H1 (cell line): ENCODE measurements around the gene FTL. TPM values are rescaled to one million over a fixed set of nuclear protein-coding genes. Genes with fewer than 3 reads are reported as not detected.

ENCODE experiments used
- CTCF ChIA-PET: fragments of 300-600 bp; sonication (Branson Sonifier 250); formaldehyde crosslinking; loops from one replicate; lab custom pipeline; 2021; ENCODE audit not compliant: partially characterized antibody; lab: Charles Lee
- POLR2A ChIA-PET: fragments of 300-600 bp; sonication (Branson Sonifier 250); formaldehyde crosslinking; loops from one replicate; lab custom pipeline; 2021; ENCODE audit warnings: inconsistent platforms; ENCODE audit not compliant: partially characterized antibody; lab: Charles Lee
- DNase-seq, 2 experiments: peaks; one replicate each; pipeline versions ENCODE4 v3.0.0 to v3.0.0-alpha.2; 2010 to 2022; ENCODE audit warnings: low spot score in 2 of 2, low read depth in 1 of 2, mixed read lengths in 1 of 2
- FAIRE-seq: peaks from 2 replicates; lab custom pipeline; 2011; peaks lifted over from hg19 to GRCh38; lab: Jason Lieb, UNC
- H2AFZ ChIP-seq: 2 replicates; pipeline ENCODE4 v1.8.1; 2012; ENCODE audit warnings: low read length, inconsistent platforms
- H2AK5ac ChIP-seq: 2 replicates; pipeline ENCODE4 v1.6.1; 2013; ENCODE audit warnings: low read depth, low read length
- H2BK120ac ChIP-seq: replicated peaks from 2 replicates; pipeline ENCODE3; 2013; ENCODE audit warnings: low read depth, low read length, inconsistent platforms
- H2BK12ac ChIP-seq: 2 replicates; pipeline ENCODE4 v1.6.1; 2013; ENCODE audit warnings: low read depth, low read length
- H2BK15ac ChIP-seq: 2 replicates; pipeline ENCODE4 v1.6.1; 2013; ENCODE audit warnings: low read length
- H2BK20ac ChIP-seq: 2 replicates; pipeline ENCODE4 v1.6.1; 2013; ENCODE audit warnings: low read length
- H2BK5ac ChIP-seq: 2 replicates; pipeline ENCODE4 v1.6.1; 2013; ENCODE audit warnings: low read depth, low read length
- H3K14ac ChIP-seq: 2 replicates; pipeline ENCODE4 v1.6.1; 2013; ENCODE audit warnings: inconsistent platforms; ENCODE audit not compliant: insufficient read length
- H3K18ac ChIP-seq: 2 replicates; pipeline ENCODE4 v1.6.1; 2013; ENCODE audit warnings: low read length; ENCODE audit errors: extremely low read depth
- H3K23ac ChIP-seq: 2 replicates; pipeline ENCODE4 v1.6.1; 2013; ENCODE audit warnings: inconsistent platforms; ENCODE audit not compliant: insufficient read length
- H3K23me2 ChIP-seq: 2 replicates; pipeline ENCODE4 v1.6.1; 2013; ENCODE audit warnings: low read depth, low read length
- H3K27ac ChIP-seq: 2 replicates; pipeline ENCODE4 v1.6.1; 2011; ENCODE audit warnings: low read depth, low read length, inconsistent platforms
- H3K27me3 ChIP-seq, 4 experiments: replicated peaks in 1 of 4; 1 replicate in 1 of 4; 2 replicates in 3 of 4; pipeline versions ENCODE4 v1.6.1 to v1.8.1; 2011 to 2013; ENCODE audit warnings: low read length in 3 of 4, mild to moderate bottlenecking in 3 of 4, inconsistent platforms in 2 of 4, mixed read lengths in 2 of 4, moderate library complexity in 1 of 4; ENCODE audit not compliant: control insufficient read depth in 3 of 4, insufficient read depth in 3 of 4; ENCODE audit errors: extremely low read depth in 1 of 4
- H3K36me3 ChIP-seq, 4 experiments: 2 replicates each; pipeline versions ENCODE4 v1.6.1 to v1.8.1; 2011 to 2013; ENCODE audit warnings: mild to moderate bottlenecking in 4 of 4, low read length in 3 of 4, moderate library complexity in 2 of 4, control low read depth in 1 of 4, inconsistent platforms in 1 of 4; ENCODE audit not compliant: insufficient read depth in 4 of 4, control insufficient read depth in 2 of 4
- H3K4ac ChIP-seq: replicated peaks from 2 replicates; pipeline ENCODE3; 2013; ENCODE audit warnings: low read length, low read depth, mixed read lengths, inconsistent platforms; ENCODE audit not compliant: insufficient read length
- H3K4me1 ChIP-seq, 4 experiments: replicated peaks in 1 of 4; 1 replicate in 1 of 4; 2 replicates in 3 of 4; pipeline versions ENCODE4 v1.6.1 to v1.8.1; 2011 to 2013; ENCODE audit warnings: low read length in 3 of 4, inconsistent platforms in 2 of 4, mixed read lengths in 1 of 4; ENCODE audit not compliant: insufficient read depth in 4 of 4, control insufficient read depth in 3 of 4
- H3K4me2 ChIP-seq, 2 experiments: 2 replicates each; pipeline versions ENCODE4 v1.6.1 to v1.8.1; 2011 to 2013; ENCODE audit warnings: low read depth in 2 of 2, low read length in 2 of 2, control low read depth in 1 of 2, inconsistent platforms in 1 of 2, mild to moderate bottlenecking in 1 of 2; ENCODE audit not compliant: insufficient read depth in 1 of 2
- H3K4me3 ChIP-seq, 4 experiments: fragments of 200-600, 300-600 bp in 1 of 4; sonication (generic), shearing (Covaris generic), sonication (Bioruptor Twin) in 1 of 4; 2 replicates each; pipeline versions ENCODE4 v1.5.1 to v1.8.1; 2011 to 2016; ENCODE audit warnings: low read length in 4 of 4, low read depth in 3 of 4, control low read depth in 2 of 4, inconsistent platforms in 2 of 4, mild to moderate bottlenecking in 2 of 4, mixed read lengths in 1 of 4, moderate library complexity in 1 of 4; ENCODE audit not compliant: insufficient read depth in 2 of 4; ENCODE audit errors: extremely low read depth in 1 of 4
- H3K56ac ChIP-seq: replicated peaks from 2 replicates; pipeline ENCODE3; 2013; ENCODE audit warnings: low read depth, mild to moderate bottlenecking, mixed read lengths, low read length, inconsistent platforms; ENCODE audit not compliant: insufficient read length
- H3K79me1 ChIP-seq: 2 replicates; pipeline ENCODE4 v1.6.1; 2013; ENCODE audit warnings: low read depth, low read length, control low read depth
- H3K79me2 ChIP-seq, 2 experiments: 2 replicates each; pipeline versions ENCODE4 v1.6.1 to v1.8.1; 2012 to 2013; ENCODE audit warnings: low read length in 2 of 2, mild to moderate bottlenecking in 2 of 2, inconsistent platforms in 1 of 2; ENCODE audit not compliant: insufficient read depth in 2 of 2, control insufficient read depth in 1 of 2
- H3K9ac ChIP-seq, 4 experiments: replicated peaks in 1 of 4; 1 replicate in 1 of 4; 2 replicates in 3 of 4; pipeline versions ENCODE4 v1.6.1 to v1.8.1; 2011 to 2013; ENCODE audit warnings: low read depth in 3 of 4, low read length in 3 of 4, control low read depth in 2 of 4, mild to moderate bottlenecking in 2 of 4, moderate library complexity in 2 of 4, inconsistent platforms in 1 of 4; ENCODE audit errors: extremely low read depth in 1 of 4
- H3K9me3 ChIP-seq, 2 experiments: 2 replicates each; pipeline versions ENCODE4 v1.6.1 to v1.8.1; 2012 to 2013; ENCODE audit warnings: mild to moderate bottlenecking in 2 of 2, moderate library complexity in 2 of 2, control low read depth in 1 of 2, inconsistent platforms in 1 of 2, low read depth in 1 of 2, low read length in 1 of 2, mixed read lengths in 1 of 2; ENCODE audit not compliant: insufficient read depth in 2 of 2
- H4K20me1 ChIP-seq, 2 experiments: replicated peaks in 1 of 2; 2 replicates each; pipeline versions ENCODE3 to v1.8.1; 2011 to 2013; ENCODE audit warnings: inconsistent platforms in 2 of 2, low read length in 2 of 2, mild to moderate bottlenecking in 1 of 2; ENCODE audit not compliant: insufficient read depth in 2 of 2, control insufficient read depth in 1 of 2
- H4K5ac ChIP-seq: 2 replicates; pipeline ENCODE4 v1.6.1; 2013; ENCODE audit warnings: low read length, low read depth, mixed read lengths, inconsistent platforms; ENCODE audit not compliant: insufficient read length
- H4K8ac ChIP-seq: 2 replicates; pipeline ENCODE4 v1.8.0; 2013; ENCODE audit warnings: mild to moderate bottlenecking, moderate library complexity, low read length, inconsistent platforms; ENCODE audit not compliant: insufficient read depth; ENCODE audit errors: extremely low read depth
- H4K91ac ChIP-seq: replicated peaks from 2 replicates; pipeline ENCODE3; 2013; ENCODE audit warnings: low read length, mixed read lengths, inconsistent platforms; ENCODE audit not compliant: insufficient read length
- ASH2L ChIP-seq: fragments of 200-600, 300-600 bp; sonication (generic); IDR thresholded peaks from one replicate; pipeline ENCODE4 v1.7.1; 2017; ENCODE audit warnings: low read length
- CBX5 ChIP-seq: fragments of 300-800, 300-1000 bp; sonication (generic); IDR thresholded peaks from 2 replicates; pipeline ENCODE4 v1.7.1; 2016; ENCODE audit warnings: antibody characterized with exemption, low read length, low read depth
- GABPA ChIP-seq: IDR thresholded peaks from 2 replicates; pipeline ENCODE4 v1.6.1; 2011; ENCODE audit warnings: mild to moderate bottlenecking, low read length, moderate library complexity, borderline replicate concordance; ENCODE audit not compliant: insufficient read depth
- GTF2F1 ChIP-seq: IDR thresholded peaks from 2 replicates; pipeline ENCODE4 v1.6.1; 2012; ENCODE audit warnings: low read depth, low read length, improper control_type of control experiment, borderline replicate concordance
- HDAC6 ChIP-seq: IDR thresholded peaks from one replicate; pipeline ENCODE4 v1.7.1; 2012; ENCODE audit warnings: low read depth, mild to moderate bottlenecking, inconsistent platforms, low read length, moderate library complexity
- POU5F1 ChIP-seq: IDR thresholded peaks from 2 replicates; pipeline ENCODE4 v1.6.1; 2011; ENCODE audit warnings: low read depth, mild to moderate bottlenecking, low read length, moderate library complexity
- RNF2 ChIP-seq: fragments of 200-900, 300-1000 bp; sonication (generic); IDR thresholded peaks from 2 replicates; pipeline ENCODE4 v1.7.1; 2016; ENCODE audit warnings: borderline replicate concordance, low read depth, mild to moderate bottlenecking, antibody characterized with exemption, low read length; ENCODE audit not compliant: poor library complexity, severe bottlenecking; ENCODE audit errors: missing control alignments
- SP1 ChIP-seq: IDR thresholded peaks from 2 replicates; pipeline ENCODE4 v1.6.1; 2011; ENCODE audit warnings: low read depth, low read length
- SUZ12 ChIP-seq: fragments of 200-600 bp; sonication (generic); IDR thresholded peaks from 2 replicates; pipeline ENCODE4 v1.6.1; 2012; ENCODE audit warnings: mild to moderate bottlenecking, inconsistent platforms, low read length, moderate library complexity, mixed read lengths
- TAF1 ChIP-seq: IDR thresholded peaks from 2 replicates; pipeline ENCODE4 v1.6.1; 2011; ENCODE audit warnings: mild to moderate bottlenecking, low read depth, low read length
- WGBS, 2 experiments: shearing (Covaris generic) in 1 of 2; methylation state at CpG; one replicate each; pipeline versions ENCODE4 v1.1.6 to v1.1.7; 2013 to 2015; ENCODE audit warnings: low lambda C conversion rate in 2 of 2, mixed read lengths in 2 of 2, inconsistent platforms in 1 of 2, low coverage in 1 of 2, missing lambda C conversion rate in 1 of 2; ENCODE audit not compliant: insufficient replicate concordance in 2 of 2, insufficient coverage in 1 of 2, insufficient read length in 1 of 2; ENCODE audit errors: extremely low coverage in 1 of 2, missing lambda C conversion rate in 1 of 2; 5-methylcytosine and 5-hydroxymethylcytosine counted together
- polyA plus RNA-seq, 7 experiments: library from polyadenylated mRNA; depleted of rRNA in 3 of 7; stranded (reverse) in 5 of 7; unstranded in 2 of 7; fragments of >200 nt in 5 of 7; fragments of 200-250 nt in 2 of 7; gene quantifications; 1 replicate in 5 of 7; 2 replicates in 1 of 7; 4 replicates in 1 of 7; pipeline versions ENCODE4 v1.2.1 to v1.2.3, GENCODE V29; 2011 to 2013; ENCODE audit warnings: missing spikeins in 2 of 7, mixed read lengths in 2 of 7
- total RNA-seq: library from RNA; stranded (reverse); fragmentation: NEBNext Ultra II Directional; extraction: Animal tissue kit (Norgen Biotek cat#: 25700); gene quantifications from 2 replicates; pipeline ENCODE4 v1.2.1, GENCODE V29; 2021

Gene FTL
- total and polyA plus RNA-seq, 2 of the 8 experiments (the other 6 are each of a cell fraction or from before 2014, with no cell fraction given), result 1,751 to 2,427 TPM

GRCh38 chr19:48963371-48964204, 1.5 kb upstream of the FTL start:
- H2AK5ac ChIP-seq, result peak overlapping the region; percentile 91
- H3K27ac ChIP-seq, result peak overlapping the region; percentile 76
- peak overlapping the region; percentile 67 for H2BK120ac ChIP-seq
- no peaks in the 10 kb centered on the region for H3K27me3 ChIP-seq
- peaks cover 4 to 17% (median 12%) of the 10 kb centered on the region in 4 experiments for H3K4me1 ChIP-seq
- H4K20me1 ChIP-seq, result peaks cover 3 to 19% of the 10 kb centered on the region in 2 experiments
- H3K4ac ChIP-seq, result peak overlapping the region; percentile 97
- no peak overlapping the region for H3K23ac ChIP-seq
- H3K79me2 ChIP-seq, result peaks cover 0 to 13% of the 10 kb centered on the region in 2 experiments; a peak in 2 of 4 replicates
- peak overlapping the region; percentile 92 for H3K56ac ChIP-seq
- peak overlapping the region; percentile 95 for H3K18ac ChIP-seq
- H2BK5ac ChIP-seq, result peak overlapping the region; percentile 94
- peak overlapping the region; percentile 24 to 59 (median 36) for H3K4me3 ChIP-seq
- no peak overlapping the region for H3K14ac ChIP-seq
- CTCF ChIA-PET, result interaction anchor here (0.6 to 1.9 kb wide), 7 partner anchors 8 to 1425 kb away, joined by 3 to 7 read pairs (median 6); partner anchors contain the start of gene RUVBL2
- H3K9me3 ChIP-seq, result no peaks in the 10 kb centered on the region
- POLR2A ChIA-PET, result interaction anchor here (0.6 to 5.4 kb wide), 45 partner anchors 9 to 543 kb away, joined by 3 to 56 read pairs (median 3); partner anchors contain the start of genes BAX, DHDH, GYS1 and NUCB1
- H2BK12ac ChIP-seq, result peak overlapping the region; percentile 84
- peak overlapping the region; percentile 67 to 99 for H3K4me2 ChIP-seq
- H4K91ac ChIP-seq, result peak overlapping the region; percentile 96
- H2AFZ ChIP-seq, result no peak overlapping the region
- peaks cover 17% of the 10 kb centered on the region; the same call in 1 of the 2 replicates for H3K23me2 ChIP-seq
- H2BK15ac ChIP-seq, result peak overlapping the region; percentile 74; the same call in 1 of the 2 replicates
- peak overlapping the region in 3 of 4 experiments; percentile 43 to 80 (median 60); a peak in 6 of 7 replicates for H3K9ac ChIP-seq
- FAIRE-seq (no peak), DNase-seq (peak; percentile 80 to 88)
- peak overlapping the region; percentile 90 for H4K5ac ChIP-seq
- no peak overlapping the region for H2BK20ac ChIP-seq
- H4K8ac ChIP-seq, result peak overlapping the region; percentile 89
- H3K79me1 ChIP-seq, result peaks cover 5% of the 10 kb centered on the region
- peaks cover 0 to 25% (median 12%) of the 10 kb centered on the region in 4 experiments; a peak in 5 of 8 replicates for H3K36me3 ChIP-seq
- WGBS, 2 experiments, result 11% methylated on average over 28 of the region's 28 CpGs; no CpG with 5 or more reads in 1 of the 2 experiments
- TF ChIP-seq GABPA, result no peak
- TF ChIP-seq GTF2F1, result 0 out of 2 replicates have a peak, but pooled peaks have one; percentile 47
- 0 out of 2 replicates have a peak, but pooled peaks have one; percentile 51 for TF ChIP-seq SP1
- no peak; the same call in 1 of the 2 replicates for TF ChIP-seq TAF1
- TF ChIP-seq HDAC6, result no peak
- TF ChIP-seq SUZ12, result no peak
- peak; percentile 58 for TF ChIP-seq ASH2L
- no peak for TF ChIP-seq POU5F1
- TF ChIP-seq RNF2, result no peak
- no peak for TF ChIP-seq CBX5
